Gastrocnemius medialis (tissue), 4 donors: ENCODE measurements around the gene CIITA.

ENCODE experiments used
- POLR2A ChIP-seq, 2 donors: fragments of 450-650 bp; IDR thresholded peaks; one replicate each; pipeline ENCODE4 v1.6.1; 2017; ENCODE audit warnings: antibody characterized with exemption in 2 of 2, mild to moderate bottlenecking in 2 of 2, moderate library complexity in 2 of 2
- TF ChIP-seq, protein P1 (sequence below), 5 experiments: fragments of 450-650 bp in 3 of 5; fragments of 200-600 bp in 2 of 5; sonication (generic) in 2 of 5; IDR thresholded peaks in 4 of 5; conservative IDR thresholded peaks in 1 of 5; 1 replicate in 4 of 5; 2 replicates in 1 of 5; pipeline ENCODE4 v1.5.1; 2016 to 2019; ENCODE audit warnings: antibody characterized with exemption in 5 of 5, mild to moderate bottlenecking in 3 of 5, moderate library complexity in 3 of 5

GRCh38 chr16:10978124-10978523 is 101.1 kb downstream of the CIITA start:
- TF ChIP-seq, protein P1, sequence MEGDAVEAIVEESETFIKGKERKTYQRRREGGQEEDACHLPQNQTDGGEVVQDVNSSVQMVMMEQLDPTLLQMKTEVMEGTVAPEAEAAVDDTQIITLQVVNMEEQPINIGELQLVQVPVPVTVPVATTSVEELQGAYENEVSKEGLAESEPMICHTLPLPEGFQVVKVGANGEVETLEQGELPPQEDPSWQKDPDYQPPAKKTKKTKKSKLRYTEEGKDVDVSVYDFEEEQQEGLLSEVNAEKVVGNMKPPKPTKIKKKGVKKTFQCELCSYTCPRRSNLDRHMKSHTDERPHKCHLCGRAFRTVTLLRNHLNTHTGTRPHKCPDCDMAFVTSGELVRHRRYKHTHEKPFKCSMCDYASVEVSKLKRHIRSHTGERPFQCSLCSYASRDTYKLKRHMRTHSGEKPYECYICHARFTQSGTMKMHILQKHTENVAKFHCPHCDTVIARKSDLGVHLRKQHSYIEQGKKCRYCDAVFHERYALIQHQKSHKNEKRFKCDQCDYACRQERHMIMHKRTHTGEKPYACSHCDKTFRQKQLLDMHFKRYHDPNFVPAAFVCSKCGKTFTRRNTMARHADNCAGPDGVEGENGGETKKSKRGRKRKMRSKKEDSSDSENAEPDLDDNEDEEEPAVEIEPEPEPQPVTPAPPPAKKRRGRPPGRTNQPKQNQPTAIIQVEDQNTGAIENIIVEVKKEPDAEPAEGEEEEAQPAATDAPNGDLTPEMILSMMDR (IDR thresholded peaks at IDR 0.05 in 4 of 5, conservative IDR thresholded peaks at IDR 0.05 in 1 of 5) = no peak
- TF ChIP-seq POLR2A (IDR thresholded peaks at IDR 0.05) = no peak
